Common myeloid progenitor, CD34-positive (primary cell): ENCODE measurements around the gene CDK5.

Source experiments
- CTCF ChIA-PET: fragments of 350-600 bp; sonication (Branson Sonifier 250); formaldehyde crosslinking; loops from one replicate; lab custom pipeline; 2021; ENCODE audit warnings: antibody characterized with exemption; lab: Charles Lee
- POLR2A ChIA-PET: fragments of 350-600 bp; sonication (Branson Sonifier 250); formaldehyde crosslinking; loops from one replicate; lab custom pipeline; 2021; ENCODE audit warnings: antibody characterized with exemption; lab: Charles Lee
- DNase-seq, 3 donors: peaks; one replicate each; pipeline versions ENCODE4 v3.0.0 to v3.0.0-alpha.2; 2013
- H3K27ac ChIP-seq, 2 experiments: 1 replicate in 1 of 2; 2 replicates in 1 of 2; pipeline ENCODE4 v1.7.0; 2013; ENCODE audit warnings: inconsistent platforms in 2 of 2, low read length in 2 of 2, mild to moderate bottlenecking in 2 of 2, low read depth in 1 of 2, moderate library complexity in 1 of 2; ENCODE audit not compliant: severe bottlenecking in 2 of 2, insufficient read depth in 1 of 2, poor library complexity in 1 of 2
- H3K27me3 ChIP-seq, 5 experiments: replicated peaks in 2 of 5; 1 replicate in 3 of 5; 2 replicates in 2 of 5; pipeline versions ENCODE4 v1.6.1 to v1.7.0; 2013; ENCODE audit warnings: low read length in 4 of 5, mild to moderate bottlenecking in 2 of 5, moderate library complexity in 2 of 5, inconsistent platforms in 1 of 5; ENCODE audit not compliant: insufficient read depth in 5 of 5, control insufficient read depth in 4 of 5
- H3K36me3 ChIP-seq, 4 experiments: 1 replicate in 2 of 4; 2 replicates in 2 of 4; pipeline versions ENCODE4 v1.6.1 to v1.7.0; 2013; ENCODE audit warnings: low read length in 3 of 4, control low read depth in 1 of 4, mild to moderate bottlenecking in 1 of 4; ENCODE audit not compliant: control insufficient read depth in 4 of 4, insufficient read depth in 4 of 4
- H3K4me1 ChIP-seq, 4 experiments: 1 replicate in 3 of 4; 2 replicates in 1 of 4; pipeline versions ENCODE4 v1.6.1 to v1.7.1; 2013; ENCODE audit warnings: low read length in 3 of 4, mild to moderate bottlenecking in 3 of 4, control low read depth in 1 of 4, inconsistent platforms in 1 of 4, moderate library complexity in 1 of 4; ENCODE audit not compliant: control insufficient read depth in 4 of 4, insufficient read depth in 4 of 4; ENCODE audit errors: control extremely low read depth in 1 of 4
- H3K4me3 ChIP-seq, 7 experiments: 1 replicate in 4 of 7; 2 replicates in 3 of 7; pipeline versions ENCODE4 v1.5.1 to v1.7.0; 2013; ENCODE audit warnings: mild to moderate bottlenecking in 7 of 7, low read length in 6 of 7, moderate library complexity in 6 of 7, inconsistent platforms in 2 of 7, low read depth in 2 of 7, control low read depth in 1 of 7; ENCODE audit not compliant: insufficient read depth in 4 of 7, control insufficient read depth in 1 of 7; ENCODE audit errors: extremely low read depth in 1 of 7
- H3K9me3 ChIP-seq, 5 experiments: 1 replicate in 4 of 5; 2 replicates in 1 of 5; pipeline versions ENCODE4 v1.6.1 to v1.7.1; 2013; ENCODE audit warnings: low read length in 4 of 5, mild to moderate bottlenecking in 2 of 5, inconsistent platforms in 1 of 5, low read depth in 1 of 5, moderate library complexity in 1 of 5; ENCODE audit not compliant: control insufficient read depth in 4 of 5, insufficient read depth in 2 of 5; ENCODE audit errors: control extremely low read depth in 1 of 5
- WGBS: methylation state at CpG from one replicate; pipeline ENCODE4 v1.1.5; 2013; ENCODE audit not compliant: insufficient coverage; 5-methylcytosine and 5-hydroxymethylcytosine counted together

Gene CDK5

GRCh38 chr7:151035026-151035717 lies 22.5 kb downstream of the CDK5 start:
- whole genome bisulfite sequencing, result 94% methylated on average over 16 of the region's 21 CpGs
- H3K36me3 ChIP-seq, result peaks cover 6 to 41% (median 26%) of the 10 kb centered on the region in 4 experiments
- ChIA-PET POLR2A (no interaction called here), CTCF (interaction anchor here (1.4 kb wide), 1 partner anchor 13 kb away, joined by 5 read pairs; no protein-coding TSS in a partner anchor)
- no peaks in the 10 kb centered on the region for H3K27me3 ChIP-seq
- no peak overlapping the region for H3K4me3 ChIP-seq
- H3K4me1 ChIP-seq, result peaks cover 0 to 24% (median 20%) of the 10 kb centered on the region in 4 experiments
- DNase-seq, result no peak
- H3K27ac ChIP-seq, result no peak overlapping the region
- no peaks in the 10 kb centered on the region for H3K9me3 ChIP-seq

GRCh38 chr7:151034312-151035025 lies 23.2 kb downstream of the CDK5 start:
- ChIA-PET POLR2A (no interaction called here), CTCF (interaction anchor here (0.6 to 1.4 kb wide), 2 partner anchors 16 to 34 kb away, joined by 3 to 6 read pairs; no protein-coding TSS in a partner anchor)
- no peaks in the 10 kb centered on the region for H3K9me3 ChIP-seq
- DNase-seq, result no peak
- WGBS, result 92% methylated on average over 18 of the region's 21 CpGs
- H3K4me1 ChIP-seq, result peaks cover 0 to 17% (median 13%) of the 10 kb centered on the region in 4 experiments
- no peak overlapping the region for H3K4me3 ChIP-seq
- H3K27me3 ChIP-seq, result no peaks in the 10 kb centered on the region
- peaks cover 6 to 41% (median 26%) of the 10 kb centered on the region in 4 experiments for H3K36me3 ChIP-seq
- no peak overlapping the region for H3K27ac ChIP-seq

- H3K4me1 ChIP-seq, result peaks cover 5 to 14% (median 10%) of the 10 kb centered on the region in 4 experiments
- H3K27me3 ChIP-seq, result no peaks in the 10 kb centered on the region
- no peak overlapping the region for H3K27ac ChIP-seq
- no peaks in the 10 kb centered on the region for H3K9me3 ChIP-seq
- no peak for DNase-seq
- no peak overlapping the region for H3K4me3 ChIP-seq
- CTCF ChIA-PET, result interaction anchor here (0.6 to 1.4 kb wide), 2 partner anchors 16 to 34 kb away, joined by 3 to 6 read pairs; no protein-coding TSS in a partner anchor
- POLR2A ChIA-PET, result no interaction called here
- H3K36me3 ChIP-seq, result peaks cover 6 to 41% (median 26%) of the 10 kb centered on the region in 4 experiments
- 100% methylated on average over 3 of the region's 5 CpGs for WGBS
Observed at GRCh38 chr7:151033864-151034249, 23.8 kb downstream of the CDK5 start.

GRCh38 chr7:151032936-151033863 lies 24.5 kb downstream of the CDK5 start:
- H3K27me3 ChIP-seq, result no peaks in the 10 kb centered on the region
- CTCF ChIA-PET, result interaction anchor here (0.6 to 5.9 kb wide), 4 partner anchors 15 to 35 kb away, joined by 3 to 39 read pairs (median 5); no protein-coding TSS in a partner anchor
- peaks cover 6 to 41% (median 26%) of the 10 kb centered on the region in 4 experiments for H3K36me3 ChIP-seq
- no peak overlapping the region for H3K4me3 ChIP-seq
- H3K27ac ChIP-seq, result no peak overlapping the region
- 92% methylated on average over 13 of the region's 17 CpGs for WGBS
- H3K9me3 ChIP-seq, result no peaks in the 10 kb centered on the region
- DNase-seq, result no peak
- peaks cover 6 to 10% (median 7%) of the 10 kb centered on the region in 4 experiments for H3K4me1 ChIP-seq
- POLR2A ChIA-PET, result no interaction called here

- H3K4me3 ChIP-seq, result no peak overlapping the region
- ChIA-PET POLR2A (no interaction called here), CTCF (interaction anchor here (0.9 to 5.9 kb wide), 4 partner anchors 13 to 90 kb away, joined by 3 to 39 read pairs (median 3); no protein-coding TSS in a partner anchor)
- H3K9me3 ChIP-seq, result no peaks in the 10 kb centered on the region
- no peak for DNase-seq
- 100% methylated on average over 3 of the region's 4 CpGs for WGBS
- H3K4me1 ChIP-seq, result peaks cover 7 to 18% (median 14%) of the 10 kb centered on the region in 4 experiments
- H3K36me3 ChIP-seq, result peaks cover 4 to 28% (median 15%) of the 10 kb centered on the region in 4 experiments
- H3K27me3 ChIP-seq, result peaks cover 0 to 2% (median 0%) of the 10 kb centered on the region in 5 experiments
- no peak overlapping the region for H3K27ac ChIP-seq
Observed at GRCh38 chr7:151031011-151031410, 26.7 kb downstream of the CDK5 start.

- no peaks in the 10 kb centered on the region for H3K9me3 ChIP-seq
- ChIA-PET CTCF (interaction anchor here (0.5 to 5.9 kb wide), 10 partner anchors 8 to 82 kb away, joined by 3 to 39 read pairs (median 5); partner anchors contain the start of gene SLC4A2), POLR2A (interaction anchor here (0.6 to 1.5 kb wide), 5 partner anchors 10 to 118 kb away, joined by 3 to 7 read pairs (median 3); partner anchors contain the start of genes FASTK and TMUB1)
- peak overlapping the region in 6 of 7 experiments; percentile 72 to 90 (median 86) for H3K4me3 ChIP-seq
- peaks cover 0 to 3% (median 0%) of the 10 kb centered on the region in 5 experiments for H3K27me3 ChIP-seq
- H3K4me1 ChIP-seq, result peaks cover 7 to 18% (median 14%) of the 10 kb centered on the region in 4 experiments
- no peak for DNase-seq
- H3K36me3 ChIP-seq, result peaks cover 0 to 8% (median 2%) of the 10 kb centered on the region in 4 experiments
- H3K27ac ChIP-seq, result peak overlapping the region; percentile 75 to 89
- 76% methylated on average over 14 of the region's 17 CpGs for WGBS
Observed at GRCh38 chr7:151028948-151029501, 28.7 kb downstream of the CDK5 start.
